IMR-90 (cell line): Measurements from ENCODE around the gene TECTB. TPM values are rescaled to one million over a fixed set of nuclear protein-coding genes. Genes with fewer than 3 reads are reported as not detected.

Source experiments
- ATAC-seq: fragments of 200-7000 bp; cut with Tn5 transposase; 2 replicates; pipeline ENCODE4 v1.9.1; 2020; ENCODE audit warnings: low read depth, mild to moderate bottlenecking, moderate library complexity
- BruUV-seq: library from RNA; stranded (reverse); fragments of 400-500 nt; replicated peaks from 2 replicates; lab custom pipeline; 2021; lab: Mats Ljungman, UMichigan
- CTCF ChIA-PET: fragments of 300-600 bp; formaldehyde crosslinking; extraction: SDS; loops from one replicate; lab custom pipeline; 2021; ENCODE audit warnings: antibody characterized with exemption; lab: Yijun Ruan, JAX
- POLR2A ChIA-PET: fragments of 300-600 bp; sonication (Branson Sonifier 250); formaldehyde crosslinking; loops from one replicate; lab custom pipeline; 2022; ENCODE audit warnings: antibody characterized with exemption; ENCODE audit not compliant: unreplicated experiment; lab: Charles Lee
- DNase-seq: peaks from one replicate; pipeline ENCODE4 v3.0.0; 2013
- H2AFZ ChIP-seq: replicated peaks from 2 replicates; pipeline ENCODE3; 2013; ENCODE audit warnings: low read length, mild to moderate bottlenecking; ENCODE audit not compliant: poor library complexity
- H2AK5ac ChIP-seq: 2 replicates; pipeline ENCODE4 v1.6.1; 2013; ENCODE audit warnings: low read depth, low read length, inconsistent platforms
- H2AK9ac ChIP-seq: replicated peaks from 2 replicates; pipeline ENCODE3; 2013; ENCODE audit warnings: mild to moderate bottlenecking, low read depth, low read length, moderate library complexity; ENCODE audit not compliant: poor library complexity
- H2BK120ac ChIP-seq: 2 replicates; pipeline ENCODE4 v1.6.1; 2013; ENCODE audit warnings: low read depth, low read length, inconsistent platforms
- H2BK15ac ChIP-seq: 3 replicates; pipeline ENCODE4 v1.6.1; 2013; ENCODE audit warnings: low read depth, low read length, inconsistent platforms
- H2BK20ac ChIP-seq: 2 replicates; pipeline ENCODE4 v1.6.1; 2013; ENCODE audit warnings: low read depth, mild to moderate bottlenecking, inconsistent platforms, low read length, moderate library complexity
- H2BK5ac ChIP-seq: 2 replicates; pipeline ENCODE4 v1.6.1; 2013; ENCODE audit warnings: mild to moderate bottlenecking, low read depth, low read length, inconsistent platforms; ENCODE audit not compliant: poor library complexity, severe bottlenecking
- H3K14ac ChIP-seq: replicated peaks from 2 replicates; pipeline ENCODE4 v1.6.1; 2013; ENCODE audit warnings: low read depth, low read length, inconsistent platforms
- H3K18ac ChIP-seq: 2 replicates; pipeline ENCODE4 v1.6.1; 2013; ENCODE audit warnings: low read depth, low read length, control low read depth
- H3K23ac ChIP-seq: 2 replicates; pipeline ENCODE4 v1.6.1; 2013; ENCODE audit warnings: low read depth, low read length, inconsistent platforms
- H3K27ac ChIP-seq: 2 replicates; pipeline ENCODE4 v1.5.1; 2013; ENCODE audit warnings: mild to moderate bottlenecking, control low read depth, low read length; ENCODE audit not compliant: insufficient read depth
- H3K27me3 ChIP-seq: 2 replicates; pipeline ENCODE4 v1.6.1; 2013; ENCODE audit warnings: low read length; ENCODE audit not compliant: control insufficient read depth, insufficient read depth
- H3K36me3 ChIP-seq: 2 replicates; pipeline ENCODE4 v1.6.1; 2013; ENCODE audit warnings: low read length, mixed read lengths; ENCODE audit not compliant: control insufficient read depth, insufficient read depth
- H3K4ac ChIP-seq: 2 replicates; pipeline ENCODE4 v1.6.1; 2013; ENCODE audit warnings: low read depth, low read length, inconsistent platforms
- H3K4me1 ChIP-seq: 2 replicates; pipeline ENCODE4 v1.6.1; 2013; ENCODE audit warnings: low read length, mixed read lengths; ENCODE audit not compliant: control insufficient read depth, insufficient read depth
- H3K4me2 ChIP-seq: 2 replicates; pipeline ENCODE4 v1.6.1; 2013; ENCODE audit warnings: low read depth, mild to moderate bottlenecking, control low read depth, low read length, moderate library complexity
- H3K4me3 ChIP-seq: 2 replicates; pipeline ENCODE4 v1.5.1; 2013; ENCODE audit warnings: low read depth, mild to moderate bottlenecking, control low read depth, low read length, moderate library complexity; ENCODE audit not compliant: insufficient read depth
- H3K56ac ChIP-seq: 2 replicates; pipeline ENCODE4 v1.6.1; 2013; ENCODE audit warnings: low read length, inconsistent platforms; ENCODE audit not compliant: insufficient read depth; ENCODE audit errors: extremely low read depth
- H3K79me1 ChIP-seq, 2 experiments: 2 replicates each; pipeline ENCODE4 v1.6.1; 2013; ENCODE audit warnings: low read length in 2 of 2, inconsistent platforms in 1 of 2, low read depth in 1 of 2
- H3K9ac ChIP-seq: 2 replicates; pipeline ENCODE4 v1.6.1; 2013; ENCODE audit warnings: low read depth, low read length, control low read depth
- H3K9me1 ChIP-seq: 2 replicates; pipeline ENCODE4 v1.6.1; 2013; ENCODE audit warnings: low read length, inconsistent platforms; ENCODE audit not compliant: insufficient read depth
- H3K9me3 ChIP-seq: 2 replicates; pipeline ENCODE4 v1.6.1; 2013; ENCODE audit warnings: low read length; ENCODE audit not compliant: control insufficient read depth, insufficient read depth
- H4K20me1 ChIP-seq: 2 replicates; pipeline ENCODE4 v1.6.1; 2013; ENCODE audit warnings: low read length, inconsistent platforms; ENCODE audit not compliant: insufficient read depth
- H4K5ac ChIP-seq: 2 replicates; pipeline ENCODE4 v1.6.1; 2013; ENCODE audit warnings: mild to moderate bottlenecking, low read depth, low read length, control low read depth
- H4K8ac ChIP-seq, 2 experiments: 2 replicates each; pipeline ENCODE4 v1.6.1; 2013; ENCODE audit warnings: low read depth in 2 of 2, low read length in 2 of 2, control low read depth in 1 of 2, inconsistent platforms in 1 of 2
- H4K91ac ChIP-seq: 2 replicates; pipeline ENCODE4 v1.6.1; 2013; ENCODE audit warnings: low read depth, low read length, inconsistent platforms; ENCODE audit not compliant: insufficient read depth
- BHLHE40 ChIP-seq: fragments of 150-350 bp; IDR thresholded peaks from 2 replicates; pipeline ENCODE4 v1.6.1; 2016; ENCODE audit warnings: mild to moderate bottlenecking, low read depth, low read length
- CEBPB ChIP-seq: IDR thresholded peaks from 2 replicates; pipeline ENCODE4 v1.6.1; 2012; ENCODE audit warnings: low read depth, low read length, improper control_type of control experiment
- CHD1 ChIP-seq: IDR thresholded peaks from 2 replicates; pipeline ENCODE4 v1.6.1; 2012; ENCODE audit warnings: low read depth, low read length, improper control_type of control experiment
- FOS ChIP-seq: fragments of 150-350 bp; IDR thresholded peaks from 2 replicates; pipeline ENCODE4 v1.6.1; 2016; ENCODE audit warnings: low read depth, low read length
- MAZ ChIP-seq: IDR thresholded peaks from 2 replicates; pipeline ENCODE4 v1.6.1; 2012; ENCODE audit warnings: low read depth, mild to moderate bottlenecking, low read length, improper control_type of control experiment, moderate library complexity, borderline replicate concordance
- MXI1 ChIP-seq: IDR thresholded peaks from 2 replicates; pipeline ENCODE4 v1.6.1; 2012; ENCODE audit warnings: low read depth, mild to moderate bottlenecking, low read length, moderate library complexity, borderline replicate concordance
- NFE2L2 ChIP-seq: fragments of 150-350 bp; IDR thresholded peaks from 2 replicates; pipeline ENCODE4 v1.6.1; 2016; ENCODE audit warnings: low read depth, mild to moderate bottlenecking, low read length
- POLR2A ChIP-seq: IDR thresholded peaks from 2 replicates; pipeline ENCODE4 v1.6.1; 2012; ENCODE audit warnings: mild to moderate bottlenecking, low read depth, low read length
- RAD21 ChIP-seq: IDR thresholded peaks from 2 replicates; pipeline ENCODE4 v1.6.1; 2012; ENCODE audit warnings: low read length, improper control_type of control experiment
- RFX5 ChIP-seq: IDR thresholded peaks from 2 replicates; pipeline ENCODE4 v1.8.0; 2012; ENCODE audit warnings: low read depth, mild to moderate bottlenecking, low read length, moderate library complexity
- SMC3 ChIP-seq: fragments of 150-350 bp; IDR thresholded peaks from 2 replicates; pipeline ENCODE4 v1.6.1; 2016; ENCODE audit warnings: low read depth, mild to moderate bottlenecking, antibody characterized with exemption, low read length, moderate library complexity
- WGBS, 2 experiments: methylation state at CpG; one replicate each; pipeline versions ENCODE4 v1.1.5 to v1.1.7; 2013; ENCODE audit warnings: missing lambda C conversion rate in 2 of 2; ENCODE audit not compliant: insufficient read length in 1 of 2; ENCODE audit errors: extremely low coverage in 2 of 2; 5-methylcytosine and 5-hydroxymethylcytosine counted together
- dilution Hi-C: fragments of 300-500 bp; cut with HindIII; formaldehyde crosslinking; loops from one replicate; pipeline ENCODE4 v1.14.3; 2018; ENCODE audit warnings: low sequenced_read_pairs; ENCODE audit not compliant: unreplicated experiment
- in situ Hi-C: fragments of 300-500 bp; cut with MboI; formaldehyde crosslinking; loops from 3 replicates; pipeline ENCODE4 v1.14.3; 2019; ENCODE audit warnings: low sequenced_read_pairs, inconsistent platforms, mixed read lengths
- intact Hi-C: fragments of 100-400 bp; cut with micrococcal nuclease; formaldehyde crosslinking; loops from 2 replicates; pipeline ENCODE4 v1.10.0; 2022
- polyA plus RNA-seq, 3 experiments: library from polyadenylated mRNA; depleted of rRNA; stranded (reverse); fragments of >200 nt; gene quantifications; 2 replicates each; pipeline ENCODE4 v1.2.3, GENCODE V29; 2012; ENCODE audit warnings: low replicate concordance in 1 of 3
- total RNA-seq: library from RNA; depleted of rRNA; stranded (reverse); fragments of >200 nt; gene quantifications from 2 replicates; pipeline ENCODE4 v1.2.3, GENCODE V29; 2012
- TF ChIP-seq, protein P1 (sequence below): fragments of 150-350 bp; IDR thresholded peaks from 2 replicates; pipeline ENCODE4 v1.6.1; 2016; ENCODE audit warnings: low read depth, mild to moderate bottlenecking, low read length, moderate library complexity, borderline replicate concordance
- TF ChIP-seq, protein P2 (sequence below): conservative IDR thresholded peaks from 2 replicates; pipeline ENCODE4 v1.5.1; 2012; ENCODE audit warnings: mild to moderate bottlenecking, low read depth, low read length, improper control_type of control experiment
- TF ChIP-seq, protein P3 (sequence below): fragments of 150-350 bp; IDR thresholded peaks from 2 replicates; pipeline ENCODE4 v1.6.1; 2017; ENCODE audit warnings: mild to moderate bottlenecking, antibody characterized with exemption, low read length, low read depth

The TECTB gene
- total and polyA plus RNA-seq, 2 of the 4 experiments (the other 2 are of a cell fraction), result not detected

DNA sequence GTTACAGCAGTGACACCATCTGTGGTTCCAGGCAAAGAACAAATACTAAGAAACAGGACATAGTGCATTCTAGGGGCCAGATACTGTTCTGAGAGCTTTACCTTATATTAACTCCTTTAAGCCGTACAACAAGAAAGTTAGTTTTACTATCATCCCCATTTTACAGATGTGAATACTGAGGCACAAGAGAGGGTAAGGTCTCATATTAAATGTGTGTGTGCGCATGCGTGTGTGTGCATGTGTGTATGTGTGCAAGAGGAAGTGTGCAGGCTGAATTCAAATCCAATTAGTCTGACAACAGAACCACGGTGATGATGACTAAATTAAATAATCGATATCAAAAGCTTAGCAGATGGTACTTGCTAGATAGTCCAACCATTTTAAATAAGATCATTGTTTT is 11.0 kb downstream of the TECTB start:
- DNase-seq (no peak), ATAC-seq (no peak)
- no peak overlapping the region for H4K91ac ChIP-seq
- no peak overlapping the region for H2BK20ac ChIP-seq
- no peak overlapping the region for H3K14ac ChIP-seq
- no peak overlapping the region for H3K27ac ChIP-seq
- no peak overlapping the region for H2BK15ac ChIP-seq
- no peak overlapping the region for H4K5ac ChIP-seq
- no peak overlapping the region for H2BK5ac ChIP-seq
- H2AK5ac ChIP-seq, result no peak overlapping the region
- no peak overlapping the region for H3K4ac ChIP-seq
- H3K36me3 ChIP-seq, result no peaks in the 10 kb centered on the region
- BruUV-seq, result no TSS peak
- H2AFZ ChIP-seq, result no peak overlapping the region
- H4K20me1 ChIP-seq, result no peaks in the 10 kb centered on the region
- dilution Hi-C loops, result no loop called here
- H3K4me1 ChIP-seq, result peaks cover 10% of the 10 kb centered on the region
- H3K4me2 ChIP-seq, result no peak overlapping the region
- intact Hi-C loops, result no loop called here
- WGBS, 2 experiments, result no CpG with 5 or more reads among the region's 5 CpGs
- in situ Hi-C loops, result no loop called here
- no peak overlapping the region for H2AK9ac ChIP-seq
- no peak overlapping the region for H3K18ac ChIP-seq
- H3K4me3 ChIP-seq, result no peak overlapping the region
- no peak overlapping the region for H3K9ac ChIP-seq
- no peak overlapping the region for H2BK120ac ChIP-seq
- H3K56ac ChIP-seq, result no peak overlapping the region
- no peaks in the 10 kb centered on the region for H3K9me3 ChIP-seq
- ChIA-PET CTCF (no interaction called here), POLR2A (no interaction called here)
- H3K23ac ChIP-seq, result no peak overlapping the region
- no peaks in the 10 kb centered on the region for H3K79me1 ChIP-seq
- H3K9me1 ChIP-seq, result no peaks in the 10 kb centered on the region; the same call in 1 of the 2 replicates
- TF ChIP-seq SMC3 (no peak), RAD21 (no peak), NFE2L2 (no peak), MXI1 (no peak), BHLHE40 (no peak), MAZ (no peak), FOS (no peak), POLR2A (no peak), CEBPB (no peak), CHD1 (no peak), RFX5 (no peak)
- TF ChIP-seq, protein P1, sequence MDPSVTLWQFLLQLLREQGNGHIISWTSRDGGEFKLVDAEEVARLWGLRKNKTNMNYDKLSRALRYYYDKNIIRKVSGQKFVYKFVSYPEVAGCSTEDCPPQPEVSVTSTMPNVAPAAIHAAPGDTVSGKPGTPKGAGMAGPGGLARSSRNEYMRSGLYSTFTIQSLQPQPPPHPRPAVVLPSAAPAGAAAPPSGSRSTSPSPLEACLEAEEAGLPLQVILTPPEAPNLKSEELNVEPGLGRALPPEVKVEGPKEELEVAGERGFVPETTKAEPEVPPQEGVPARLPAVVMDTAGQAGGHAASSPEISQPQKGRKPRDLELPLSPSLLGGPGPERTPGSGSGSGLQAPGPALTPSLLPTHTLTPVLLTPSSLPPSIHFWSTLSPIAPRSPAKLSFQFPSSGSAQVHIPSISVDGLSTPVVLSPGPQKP, result no peak
- TF ChIP-seq, protein P2, sequence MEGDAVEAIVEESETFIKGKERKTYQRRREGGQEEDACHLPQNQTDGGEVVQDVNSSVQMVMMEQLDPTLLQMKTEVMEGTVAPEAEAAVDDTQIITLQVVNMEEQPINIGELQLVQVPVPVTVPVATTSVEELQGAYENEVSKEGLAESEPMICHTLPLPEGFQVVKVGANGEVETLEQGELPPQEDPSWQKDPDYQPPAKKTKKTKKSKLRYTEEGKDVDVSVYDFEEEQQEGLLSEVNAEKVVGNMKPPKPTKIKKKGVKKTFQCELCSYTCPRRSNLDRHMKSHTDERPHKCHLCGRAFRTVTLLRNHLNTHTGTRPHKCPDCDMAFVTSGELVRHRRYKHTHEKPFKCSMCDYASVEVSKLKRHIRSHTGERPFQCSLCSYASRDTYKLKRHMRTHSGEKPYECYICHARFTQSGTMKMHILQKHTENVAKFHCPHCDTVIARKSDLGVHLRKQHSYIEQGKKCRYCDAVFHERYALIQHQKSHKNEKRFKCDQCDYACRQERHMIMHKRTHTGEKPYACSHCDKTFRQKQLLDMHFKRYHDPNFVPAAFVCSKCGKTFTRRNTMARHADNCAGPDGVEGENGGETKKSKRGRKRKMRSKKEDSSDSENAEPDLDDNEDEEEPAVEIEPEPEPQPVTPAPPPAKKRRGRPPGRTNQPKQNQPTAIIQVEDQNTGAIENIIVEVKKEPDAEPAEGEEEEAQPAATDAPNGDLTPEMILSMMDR, result no peak
- TF ChIP-seq, protein P3, sequence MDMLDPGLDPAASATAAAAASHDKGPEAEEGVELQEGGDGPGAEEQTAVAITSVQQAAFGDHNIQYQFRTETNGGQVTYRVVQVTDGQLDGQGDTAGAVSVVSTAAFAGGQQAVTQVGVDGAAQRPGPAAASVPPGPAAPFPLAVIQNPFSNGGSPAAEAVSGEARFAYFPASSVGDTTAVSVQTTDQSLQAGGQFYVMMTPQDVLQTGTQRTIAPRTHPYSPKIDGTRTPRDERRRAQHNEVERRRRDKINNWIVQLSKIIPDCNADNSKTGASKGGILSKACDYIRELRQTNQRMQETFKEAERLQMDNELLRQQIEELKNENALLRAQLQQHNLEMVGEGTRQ, result no peak
- no peak overlapping the region for H4K8ac ChIP-seq
- no peaks in the 10 kb centered on the region for H3K27me3 ChIP-seq
